GM21723 (cell line): ENCODE data around the gene UBE2C.
A peak's percentile ranks its signal among the peaks of the same experiment; 100 is the strongest.
"Not testable (repeated sequence)": the region's sequence is repeated elsewhere in the genome, so short reads cannot be mapped to it uniquely, and the experiment has no call there.

Source experiments
- ATAC-seq: cut with Tn5 transposase; IDR thresholded peaks from one replicate; pipeline ENCODE4 v1.9.1; 2021; ENCODE audit warnings: mild to moderate bottlenecking, moderate library complexity; ENCODE audit not compliant: unreplicated experiment

Gene UBE2C

GRCh38 chr20:45797510-45797909, 14.9 kb upstream of the UBE2C start:
- ATAC-seq = not testable (repeated sequence)

- not testable (repeated sequence) for ATAC-seq
Measured at GRCh38 chr20:45797955-45798354, 14.5 kb upstream of the UBE2C start.

- peak; percentile 56 for ATAC-seq
Measured at GRCh38 chr20:45798935-45799642, 13.4 kb upstream of the UBE2C start.

GRCh38 chr20:45801851-45802250, 10.6 kb upstream of the UBE2C start:
- no peak for ATAC-seq

GRCh38 chr20:45810191-45810970, 2.1 kb upstream of the UBE2C start:
- ATAC-seq = no peak

- ATAC-seq = no peak
Measured at GRCh38 chr20:45813006-45813340, 529 bp downstream of the UBE2C start.

GRCh38 chr20:45813489-45813888, 1.0 kb downstream of the UBE2C start:
- no peak for ATAC-seq

- no peak for ATAC-seq
Measured at GRCh38 chr20:45814314-45814713, 1.9 kb downstream of the UBE2C start.

- no peak for ATAC-seq
Measured at GRCh38 chr20:45816951-45817350, 4.5 kb downstream of the UBE2C start.

GRCh38 chr20:45817376-45818194, 5.1 kb downstream of the UBE2C start:
- ATAC-seq = no peak

- no peak for ATAC-seq
Measured at GRCh38 chr20:45818239-45818638, 5.8 kb downstream of the UBE2C start.

- no peak for ATAC-seq
Measured at GRCh38 chr20:45819466-45819865, 7.0 kb downstream of the UBE2C start.

- ATAC-seq = no peak
Measured at GRCh38 chr20:45821947-45822346, 9.5 kb downstream of the UBE2C start.

GRCh38 chr20:45822857-45823256, 10.4 kb downstream of the UBE2C start:
- no peak for ATAC-seq

- no peak for ATAC-seq
Measured at GRCh38 chr20:45823949-45824835, 11.7 kb downstream of the UBE2C start.

- ATAC-seq = no peak
Measured at GRCh38 chr20:45826381-45827019, 14.1 kb downstream of the UBE2C start.

- ATAC-seq = no peak
Measured at GRCh38 chr20:45827030-45827652, 14.7 kb downstream of the UBE2C start, which contains the start of gene TNNC2. Gene TNNC2, minus strand, starts transcription at chr20:45827312. Its CDS starts 64 bp downstream, at chr20:45827248.

GRCh38 chr20:45827712-45828111, 15.3 kb downstream of the UBE2C start:
- no peak for ATAC-seq

GRCh38 chr20:45828589-45828988, 16.1 kb downstream of the UBE2C start:
- ATAC-seq = no peak
